ENCODE data around the gene DFFA. TPM values are rescaled to one million over a fixed set of nuclear protein-coding genes. Genes with fewer than 3 reads are reported as not detected.

Gene DFFA
- total and polyA plus RNA-seq, 9 of the 15 experiments (the other 6 are each of a cell fraction or from before 2014, with no cell fraction given): 39.6 to 74.8 (median 59.2) TPM

DNA sequence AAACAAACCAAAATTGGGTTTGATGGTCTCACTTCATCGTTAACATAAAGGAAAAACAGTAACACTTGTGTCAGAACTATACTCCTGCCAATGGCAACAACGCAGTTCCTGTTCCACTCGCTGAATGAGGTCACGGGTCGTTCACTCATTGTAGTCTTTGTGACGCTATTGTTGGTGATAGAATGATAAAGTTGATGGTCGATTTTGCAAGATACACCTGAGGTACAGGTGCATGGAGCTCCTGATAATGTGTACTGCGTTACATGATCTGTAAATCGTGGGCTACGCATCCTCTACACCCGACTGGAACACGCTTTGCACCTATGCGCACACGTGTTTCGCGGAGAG is 42.5 kb downstream of the DFFA start (continued):
- TF ChIP-seq, protein P1, sequence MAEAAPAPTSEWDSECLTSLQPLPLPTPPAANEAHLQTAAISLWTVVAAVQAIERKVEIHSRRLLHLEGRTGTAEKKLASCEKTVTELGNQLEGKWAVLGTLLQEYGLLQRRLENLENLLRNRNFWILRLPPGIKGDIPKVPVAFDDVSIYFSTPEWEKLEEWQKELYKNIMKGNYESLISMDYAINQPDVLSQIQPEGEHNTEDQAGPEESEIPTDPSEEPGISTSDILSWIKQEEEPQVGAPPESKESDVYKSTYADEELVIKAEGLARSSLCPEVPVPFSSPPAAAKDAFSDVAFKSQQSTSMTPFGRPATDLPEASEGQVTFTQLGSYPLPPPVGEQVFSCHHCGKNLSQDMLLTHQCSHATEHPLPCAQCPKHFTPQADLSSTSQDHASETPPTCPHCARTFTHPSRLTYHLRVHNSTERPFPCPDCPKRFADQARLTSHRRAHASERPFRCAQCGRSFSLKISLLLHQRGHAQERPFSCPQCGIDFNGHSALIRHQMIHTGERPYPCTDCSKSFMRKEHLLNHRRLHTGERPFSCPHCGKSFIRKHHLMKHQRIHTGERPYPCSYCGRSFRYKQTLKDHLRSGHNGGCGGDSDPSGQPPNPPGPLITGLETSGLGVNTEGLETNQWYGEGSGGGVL (CRISPR knock-in tag; IDR thresholded peaks at IDR 0.05): no peak
- no peak for TF ChIP-seq ZNF354B (CRISPR knock-in tag; IDR thresholded peaks at IDR 0.05)
- no peak for TF ChIP-seq ZNF3 (CRISPR knock-in tag; IDR thresholded peaks at IDR 0.05)
- TF ChIP-seq ZNF830 (CRISPR knock-in tag; IDR thresholded peaks at IDR 0.05): peak; percentile 59; the same call in 1 of the 2 replicates
- no peak for TF ChIP-seq ZBTB5 (IDR thresholded peaks at IDR 0.05)
- TF ChIP-seq ZC3H11A (IDR thresholded peaks at IDR 0.05; ENCODE audit: low read depth, low read length): no peak
- no peak for TF ChIP-seq CBFA2T2 (conservative IDR thresholded peaks at IDR 0.05)
- TF ChIP-seq ZNF696 (CRISPR knock-in tag; conservative IDR thresholded peaks at IDR 0.05): no peak
- no peak for TF ChIP-seq ETV6 (IDR thresholded peaks at IDR 0.05; ENCODE audit: borderline replicate concordance in 1 of 2, low read depth in 2 of 2, low read length in 1 of 2)
- no peak for TF ChIP-seq ETV6 (CRISPR knock-in tag; IDR thresholded peaks at IDR 0.05; ENCODE audit: borderline replicate concordance)
- TF ChIP-seq, protein P2, sequence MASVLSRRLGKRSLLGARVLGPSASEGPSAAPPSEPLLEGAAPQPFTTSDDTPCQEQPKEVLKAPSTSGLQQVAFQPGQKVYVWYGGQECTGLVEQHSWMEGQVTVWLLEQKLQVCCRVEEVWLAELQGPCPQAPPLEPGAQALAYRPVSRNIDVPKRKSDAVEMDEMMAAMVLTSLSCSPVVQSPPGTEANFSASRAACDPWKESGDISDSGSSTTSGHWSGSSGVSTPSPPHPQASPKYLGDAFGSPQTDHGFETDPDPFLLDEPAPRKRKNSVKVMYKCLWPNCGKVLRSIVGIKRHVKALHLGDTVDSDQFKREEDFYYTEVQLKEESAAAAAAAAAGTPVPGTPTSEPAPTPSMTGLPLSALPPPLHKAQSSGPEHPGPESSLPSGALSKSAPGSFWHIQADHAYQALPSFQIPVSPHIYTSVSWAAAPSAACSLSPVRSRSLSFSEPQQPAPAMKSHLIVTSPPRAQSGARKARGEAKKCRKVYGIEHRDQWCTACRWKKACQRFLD (CRISPR knock-in tag; IDR thresholded peaks at IDR 0.05): no peak
- no peak for TF ChIP-seq BRD4 (IDR thresholded peaks at IDR 0.05)
- 0 out of 2 replicates have a peak, but pooled peaks have one; percentile 24 for TF ChIP-seq HDGF (IDR thresholded peaks at IDR 0.05)
- no peak for TF ChIP-seq DACH1 (IDR thresholded peaks at IDR 0.05; ENCODE audit: partially characterized antibody)
- no peak for TF ChIP-seq HMG20A (CRISPR knock-in tag; conservative IDR thresholded peaks at IDR 0.05)
- TF ChIP-seq ZNF584 (CRISPR knock-in tag; IDR thresholded peaks at IDR 0.05; ENCODE audit: low read depth): no peak
- no peak for TF ChIP-seq DIDO1 (tag; IDR thresholded peaks at IDR 0.05; ENCODE audit: low read depth)
- TF ChIP-seq PRMT5 (CRISPR knock-in tag; IDR thresholded peaks at IDR 0.05): no peak
- TF ChIP-seq SMARCB1 (IDR thresholded peaks at IDR 0.05; ENCODE audit: insufficient read length, low read depth): no peak
- TF ChIP-seq, protein P3, sequence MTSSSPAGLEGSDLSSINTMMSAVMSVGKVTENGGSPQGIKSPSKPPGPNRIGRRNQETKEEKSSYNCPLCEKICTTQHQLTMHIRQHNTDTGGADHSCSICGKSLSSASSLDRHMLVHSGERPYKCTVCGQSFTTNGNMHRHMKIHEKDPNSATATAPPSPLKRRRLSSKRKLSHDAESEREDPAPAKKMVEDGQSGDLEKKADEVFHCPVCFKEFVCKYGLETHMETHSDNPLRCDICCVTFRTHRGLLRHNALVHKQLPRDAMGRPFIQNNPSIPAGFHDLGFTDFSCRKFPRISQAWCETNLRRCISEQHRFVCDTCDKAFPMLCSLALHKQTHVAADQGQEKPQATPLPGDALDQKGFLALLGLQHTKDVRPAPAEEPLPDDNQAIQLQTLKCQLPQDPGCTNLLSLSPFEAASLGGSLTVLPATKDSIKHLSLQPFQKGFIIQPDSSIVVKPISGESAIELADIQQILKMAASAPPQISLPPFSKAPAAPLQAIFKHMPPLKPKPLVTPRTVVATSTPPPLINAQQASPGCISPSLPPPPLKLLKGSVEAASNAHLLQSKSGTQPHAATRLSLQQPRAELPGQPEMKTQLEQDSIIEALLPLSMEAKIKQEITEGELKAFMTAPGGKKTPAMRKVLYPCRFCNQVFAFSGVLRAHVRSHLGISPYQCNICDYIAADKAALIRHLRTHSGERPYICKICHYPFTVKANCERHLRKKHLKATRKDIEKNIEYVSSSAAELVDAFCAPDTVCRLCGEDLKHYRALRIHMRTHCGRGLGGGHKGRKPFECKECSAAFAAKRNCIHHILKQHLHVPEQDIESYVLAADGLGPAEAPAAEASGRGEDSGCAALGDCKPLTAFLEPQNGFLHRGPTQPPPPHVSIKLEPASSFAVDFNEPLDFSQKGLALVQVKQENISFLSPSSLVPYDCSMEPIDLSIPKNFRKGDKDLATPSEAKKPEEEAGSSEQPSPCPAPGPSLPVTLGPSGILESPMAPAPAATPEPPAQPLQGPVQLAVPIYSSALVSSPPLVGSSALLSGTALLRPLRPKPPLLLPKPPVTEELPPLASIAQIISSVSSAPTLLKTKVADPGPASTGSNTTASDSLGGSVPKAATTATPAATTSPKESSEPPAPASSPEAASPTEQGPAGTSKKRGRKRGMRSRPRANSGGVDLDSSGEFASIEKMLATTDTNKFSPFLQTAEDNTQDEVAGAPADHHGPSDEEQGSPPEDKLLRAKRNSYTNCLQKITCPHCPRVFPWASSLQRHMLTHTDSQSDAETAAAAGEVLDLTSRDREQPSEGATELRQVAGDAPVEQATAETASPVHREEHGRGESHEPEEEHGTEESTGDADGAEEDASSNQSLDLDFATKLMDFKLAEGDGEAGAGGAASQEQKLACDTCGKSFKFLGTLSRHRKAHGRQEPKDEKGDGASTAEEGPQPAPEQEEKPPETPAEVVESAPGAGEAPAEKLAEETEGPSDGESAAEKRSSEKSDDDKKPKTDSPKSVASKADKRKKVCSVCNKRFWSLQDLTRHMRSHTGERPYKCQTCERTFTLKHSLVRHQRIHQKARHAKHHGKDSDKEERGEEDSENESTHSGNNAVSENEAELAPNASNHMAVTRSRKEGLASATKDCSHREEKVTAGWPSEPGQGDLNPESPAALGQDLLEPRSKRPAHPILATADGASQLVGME (CRISPR knock-in tag; IDR thresholded peaks at IDR 0.05): no peak

Measured in K562 (cell line).